Gastroesophageal sphincter (tissue), 4 donors: ENCODE results near the gene IL1RL1. TPM values are rescaled to one million over a fixed set of nuclear protein-coding genes. Genes with fewer than 3 reads are reported as not detected.

ENCODE experiments used
- ATAC-seq: fragments of 150-250 bp; one replicate; pipeline ENCODE4 v1.9.1; 2016; ENCODE audit warnings: mild to moderate bottlenecking, moderate library complexity
- H3K27ac ChIP-seq, 4 donors: fragments of 200-600 bp; sonication (generic) in 3 of 4; 1 replicate in 3 of 4; 2 replicates in 1 of 4; pipeline ENCODE4 v1.5.1; 2016 to 2019
- H3K27me3 ChIP-seq: fragments of 200-600 bp; sonication (generic); one replicate; pipeline ENCODE4 v1.5.1; 2019
- H3K36me3 ChIP-seq, 2 donors: fragments of 200-600 bp; sonication (generic); one replicate each; pipeline ENCODE4 v1.5.1; 2019; ENCODE audit warnings: control low read depth in 1 of 2
- H3K4me1 ChIP-seq, 3 donors: fragments of 200-600 bp; sonication (generic); 1 replicate in 2 of 3; 2 replicates in 1 of 3; pipeline ENCODE4 v1.5.1; 2016 to 2019; ENCODE audit warnings: control low read depth in 2 of 3
- H3K4me3 ChIP-seq, 2 donors: fragments of 200-600 bp; sonication (generic); one replicate each; pipeline ENCODE4 v1.5.1; 2019; ENCODE audit warnings: mild to moderate bottlenecking in 1 of 2, moderate library complexity in 1 of 2
- H3K9me3 ChIP-seq, 3 donors: fragments of 200-600 bp; sonication (generic); one replicate each; pipeline ENCODE4 v1.5.1; 2017 to 2019; ENCODE audit warnings: control low read depth in 2 of 3
- EP300 ChIP-seq: sonication (generic); formaldehyde crosslinking; IDR thresholded peaks from one replicate; pipeline ENCODE4 v1.6.1; 2017; ENCODE audit warnings: antibody characterized with exemption, mild to moderate bottlenecking
- POLR2A ChIP-seq, 2 donors: fragments of 450-650 bp; IDR thresholded peaks; one replicate each; pipeline ENCODE4 v1.6.1; 2017; ENCODE audit warnings: antibody characterized with exemption in 2 of 2, mild to moderate bottlenecking in 2 of 2, moderate library complexity in 1 of 2
- POLR2AphosphoS5 ChIP-seq: sonication (generic); formaldehyde crosslinking; IDR thresholded peaks from one replicate; pipeline ENCODE4 v1.6.1; 2017; ENCODE audit warnings: antibody characterized with exemption
- WGBS, 2 donors: methylation state at CpG; one replicate each; pipeline ENCODE4 v1.1.5; 2018; ENCODE audit warnings: low coverage in 1 of 2; 5-methylcytosine and 5-hydroxymethylcytosine counted together
- total RNA-seq, 4 donors: library from RNA; depleted of rRNA; stranded (reverse); fragments of >200 nt; gene quantifications; one replicate each; pipeline ENCODE4 v1.1.0, GENCODE V29; 2016
- TF ChIP-seq, protein P1 (sequence below), 4 experiments: fragments of 200-600 bp in 2 of 4; fragments of 450-650 bp in 2 of 4; sonication (generic) in 1 of 4; IDR thresholded peaks; one replicate each; pipeline ENCODE4 v1.5.1; 2017 to 2019; ENCODE audit warnings: antibody characterized with exemption in 4 of 4, mild to moderate bottlenecking in 2 of 4, moderate library complexity in 2 of 4

IL1RL1 gene
- total RNA-seq, 4 donors from 2014 or later: 7.1 to 22.6 (median 8.1) TPM

DNA sequence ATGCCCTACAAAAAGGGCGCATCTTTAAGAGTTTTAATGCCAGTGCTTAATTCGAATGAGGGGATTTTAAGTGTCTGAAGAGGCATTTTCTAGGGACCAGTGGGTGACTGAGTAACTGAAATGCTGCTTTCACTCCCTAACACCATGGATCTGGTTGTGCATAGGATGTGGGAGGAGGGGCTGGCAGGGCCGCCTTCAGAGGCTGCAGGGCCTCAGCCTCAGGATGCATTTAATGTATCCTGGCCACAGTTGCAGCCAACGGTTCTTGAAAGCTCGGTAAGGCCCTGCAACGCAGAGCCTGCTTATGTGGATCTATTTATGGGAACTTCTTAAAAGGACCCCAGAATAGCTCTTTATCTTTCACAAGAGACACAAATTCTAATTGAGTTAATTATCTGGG is 85.8 kb downstream of the IL1RL1 start:
- no peak overlapping the region for H3K27ac ChIP-seq
- WGBS, 2 donors: 51 to 56% methylated on average over 3 to 6 of the region's 6 CpGs
- no peak overlapping the region for H3K4me3 ChIP-seq
- ATAC-seq: no peak
- TF ChIP-seq POLR2A (IDR thresholded peaks at IDR 0.05) (no peak), POLR2AphosphoS5 (no peak), EP300 (no peak)
- TF ChIP-seq, protein P1, sequence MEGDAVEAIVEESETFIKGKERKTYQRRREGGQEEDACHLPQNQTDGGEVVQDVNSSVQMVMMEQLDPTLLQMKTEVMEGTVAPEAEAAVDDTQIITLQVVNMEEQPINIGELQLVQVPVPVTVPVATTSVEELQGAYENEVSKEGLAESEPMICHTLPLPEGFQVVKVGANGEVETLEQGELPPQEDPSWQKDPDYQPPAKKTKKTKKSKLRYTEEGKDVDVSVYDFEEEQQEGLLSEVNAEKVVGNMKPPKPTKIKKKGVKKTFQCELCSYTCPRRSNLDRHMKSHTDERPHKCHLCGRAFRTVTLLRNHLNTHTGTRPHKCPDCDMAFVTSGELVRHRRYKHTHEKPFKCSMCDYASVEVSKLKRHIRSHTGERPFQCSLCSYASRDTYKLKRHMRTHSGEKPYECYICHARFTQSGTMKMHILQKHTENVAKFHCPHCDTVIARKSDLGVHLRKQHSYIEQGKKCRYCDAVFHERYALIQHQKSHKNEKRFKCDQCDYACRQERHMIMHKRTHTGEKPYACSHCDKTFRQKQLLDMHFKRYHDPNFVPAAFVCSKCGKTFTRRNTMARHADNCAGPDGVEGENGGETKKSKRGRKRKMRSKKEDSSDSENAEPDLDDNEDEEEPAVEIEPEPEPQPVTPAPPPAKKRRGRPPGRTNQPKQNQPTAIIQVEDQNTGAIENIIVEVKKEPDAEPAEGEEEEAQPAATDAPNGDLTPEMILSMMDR (IDR thresholded peaks at IDR 0.05): no peak
- no peaks in the 10 kb centered on the region for H3K27me3 ChIP-seq
- no peaks in the 10 kb centered on the region for H3K4me1 ChIP-seq
- no peaks in the 10 kb centered on the region for H3K36me3 ChIP-seq
- H3K9me3 ChIP-seq: no peaks in the 10 kb centered on the region

DNA sequence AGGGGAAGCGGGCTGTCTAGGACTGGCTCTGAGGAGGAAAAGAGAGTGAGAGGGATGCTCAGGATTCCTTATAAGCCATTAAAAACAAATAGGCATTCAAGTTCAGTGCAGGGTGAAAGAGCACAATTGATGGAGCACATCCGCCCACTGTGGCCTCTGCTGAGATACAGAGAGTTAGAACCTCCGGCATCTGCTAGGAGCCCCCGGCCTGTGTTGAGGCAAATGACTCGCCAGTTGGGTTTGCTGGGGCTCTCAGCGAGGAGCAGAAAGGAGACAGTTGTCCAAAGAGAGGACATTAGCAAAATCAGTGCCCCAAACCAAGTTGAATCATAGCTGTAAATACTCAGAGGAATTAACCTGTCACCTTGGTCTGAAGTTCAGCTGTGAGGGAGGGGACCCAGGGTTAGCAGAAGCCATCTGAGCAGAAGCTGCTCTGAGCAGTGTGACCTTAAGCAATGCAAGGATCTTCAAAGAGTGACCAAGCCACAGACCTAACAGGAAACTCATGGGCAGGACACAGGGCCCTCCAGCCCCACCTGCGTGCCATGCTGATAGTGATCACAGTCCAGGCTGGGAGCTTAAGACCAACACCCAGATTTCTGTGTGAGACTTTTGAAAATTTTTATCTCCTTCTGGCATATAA is 88.3 kb downstream of the IL1RL1 start:
- ATAC-seq: no peak
- TF ChIP-seq, protein P1 (IDR thresholded peaks at IDR 0.05): no peak
- TF ChIP-seq POLR2AphosphoS5: no peak
- no peak for TF ChIP-seq POLR2A (IDR thresholded peaks at IDR 0.05)
- TF ChIP-seq EP300: no peak
- no peaks in the 10 kb centered on the region for H3K4me1 ChIP-seq
- H3K27ac ChIP-seq: no peak overlapping the region
- H3K27me3 ChIP-seq: no peaks in the 10 kb centered on the region
- no peaks in the 10 kb centered on the region for H3K9me3 ChIP-seq
- H3K4me3 ChIP-seq: no peak overlapping the region
- H3K36me3 ChIP-seq: no peaks in the 10 kb centered on the region
- WGBS, 2 donors: 60% methylated on average over 1 to 5 of the region's 7 CpGs

DNA sequence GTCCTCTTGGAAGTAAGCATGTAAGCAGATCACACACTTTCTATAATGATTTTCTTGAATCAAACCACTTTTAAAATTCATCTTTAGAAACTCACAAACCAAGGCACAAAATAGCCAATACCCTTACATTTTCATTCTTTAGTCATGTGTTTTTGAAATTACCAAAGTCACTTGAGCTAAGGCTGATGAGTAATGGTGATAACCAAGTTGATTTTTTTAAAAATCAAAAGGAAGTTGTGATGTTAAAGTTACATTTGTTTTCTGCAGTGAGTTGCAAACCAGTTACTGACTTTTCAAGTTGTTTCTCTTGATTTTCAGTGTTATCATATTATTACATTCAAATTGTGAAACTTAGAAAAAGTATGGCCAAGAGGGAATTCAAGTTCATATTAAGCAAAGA is 90.1 kb downstream of the IL1RL1 start:
- no peaks in the 10 kb centered on the region for H3K9me3 ChIP-seq
- no peaks in the 10 kb centered on the region for H3K36me3 ChIP-seq
- TF ChIP-seq, protein P1 (IDR thresholded peaks at IDR 0.05): no peak
- TF ChIP-seq POLR2AphosphoS5 (no peak), EP300 (no peak), POLR2A (IDR thresholded peaks at IDR 0.05) (no peak)
- H3K4me3 ChIP-seq: no peak overlapping the region
- ATAC-seq: no peak
- no peak overlapping the region for H3K27ac ChIP-seq
- H3K27me3 ChIP-seq: no peaks in the 10 kb centered on the region
- H3K4me1 ChIP-seq: no peaks in the 10 kb centered on the region

Other genes starting within 250 kb of the IL1RL1 start
- gene IL1R1, start 168.8 kb upstream of the IL1RL1 start, total RNA-seq: 100 to 1,000 TPM in 1 of 4 donors, 10 to 100 TPM in 3; 51.1 to 141 (median 70.9) TPM
- under 1 TPM in 3 of 4 donors, not detected in 1; 0.40 to 0.87 (median 0.47) TPM for gene IL1RL2, start 124.5 kb upstream of the IL1RL1 start, total RNA-seq
- 10 to 100 TPM in 1 of 4 donors, 1 to 10 TPM in 3; 2.1 to 14.9 (median 5.0) TPM for gene IL18R1, start 44.2 kb downstream of the IL1RL1 start, total RNA-seq
- gene IL18RAP, start 111.6 kb downstream of the IL1RL1 start, total RNA-seq: 1 to 10 TPM in 1 of 4 donors, under 1 TPM in 2, not detected in 1; 0.47 to 5.0 (median 0.89) TPM
- under 1 TPM in 1 of 4 donors, not detected in 3; 0.22 TPM for gene SLC9A4, start 161.7 kb downstream of the IL1RL1 start, total RNA-seq